PFSK-1 (cell line): ENCODE measurements around the gene ANAPC2.

Source experiments
- FOXP2 ChIP-seq: optimal IDR thresholded peaks from 2 replicates; pipeline ENCODE3; 2011; ENCODE audit warnings: borderline replicate concordance, control low read depth, inconsistent platforms; ENCODE audit not compliant: insufficient read depth; ENCODE audit errors: extremely low read length, extremely low read depth
- POLR2AphosphoS5 ChIP-seq: IDR thresholded peaks from 2 replicates; pipeline ENCODE4 v1.6.1; 2012; ENCODE audit warnings: low read depth, mild to moderate bottlenecking, control low read depth, low read length, moderate library complexity
- REST ChIP-seq, 2 experiments: IDR thresholded peaks; 2 replicates each; pipeline versions ENCODE4 v1.6.1 to v1.8.0; 2011 to 2012; ENCODE audit warnings: low read depth in 2 of 2, low read length in 2 of 2, control low read depth in 1 of 2, inconsistent platforms in 1 of 2, mild to moderate bottlenecking in 1 of 2, moderate library complexity in 1 of 2; ENCODE audit not compliant: insufficient read depth in 1 of 2
- SIN3A ChIP-seq: IDR thresholded peaks from 2 replicates; pipeline ENCODE4 v1.6.1; 2012; ENCODE audit warnings: mild to moderate bottlenecking, low read length, moderate library complexity, borderline replicate concordance; ENCODE audit not compliant: insufficient read depth
- TAF1 ChIP-seq: IDR thresholded peaks from 2 replicates; pipeline ENCODE4 v1.6.1; 2012; ENCODE audit warnings: low read length, control low read depth, borderline replicate concordance; ENCODE audit not compliant: insufficient read depth

Gene ANAPC2

GRCh38 chr9:137175345-137175961 is 12.9 kb downstream of the ANAPC2 start:
- TF ChIP-seq POLR2AphosphoS5 (no peak), TAF1 (no peak), REST (IDR thresholded peaks at IDR 0.05; ENCODE audit: insufficient read depth in 1 of 2, low read depth in 2 of 2, low read length in 2 of 2) (no peak), FOXP2 (no peak), SIN3A (no peak)

- TF ChIP-seq POLR2AphosphoS5 (no peak), REST (IDR thresholded peaks at IDR 0.05; ENCODE audit: insufficient read depth in 1 of 2, low read depth in 2 of 2, low read length in 2 of 2) (no peak), SIN3A (no peak), FOXP2 (no peak), TAF1 (no peak)
Observed at GRCh38 chr9:137174722-137175293, 13.6 kb downstream of the ANAPC2 start.

- TF ChIP-seq POLR2AphosphoS5: no peak
- TF ChIP-seq FOXP2: no peak
- no peak for TF ChIP-seq REST (IDR thresholded peaks at IDR 0.05; ENCODE audit: insufficient read depth in 1 of 2, low read depth in 2 of 2, low read length in 2 of 2)
- no peak for TF ChIP-seq TAF1
- TF ChIP-seq SIN3A: no peak
Observed at GRCh38 chr9:137173796-137174664, 14.3 kb downstream of the ANAPC2 start.

GRCh38 chr9:137172901-137173795 is 15.2 kb downstream of the ANAPC2 start:
- TF ChIP-seq FOXP2 (no peak), TAF1 (no peak), REST (IDR thresholded peaks at IDR 0.05; ENCODE audit: insufficient read depth in 1 of 2, low read depth in 2 of 2, low read length in 2 of 2) (no peak), POLR2AphosphoS5 (no peak), SIN3A (no peak)
